CD8-positive, alpha-beta memory T cell (primary cell): ENCODE results near the gene TMEM107. TPM values are rescaled to one million over a fixed set of nuclear protein-coding genes. Genes with fewer than 3 reads are reported as not detected.

ENCODE experiments used
- CTCF ChIA-PET: fragments of 350-600 bp; sonication (Branson Sonifier 250); formaldehyde crosslinking; loops from one replicate; lab custom pipeline; 2021; ENCODE audit warnings: antibody characterized with exemption; lab: Charles Lee
- POLR2A ChIA-PET: fragments of 350-600 bp; sonication (Branson Sonifier 250); formaldehyde crosslinking; loops from one replicate; lab custom pipeline; 2021; ENCODE audit warnings: antibody characterized with exemption; lab: Charles Lee
- DNase-seq, 5 donors: peaks; one replicate each; pipeline versions ENCODE4 v3.0.0 to v3.0.0-alpha.2; 2020 to 2022; ENCODE audit warnings: mixed read lengths in 1 of 5
- H3K27ac ChIP-seq: one replicate; pipeline ENCODE4 v1.7.0; 2013; ENCODE audit warnings: low read depth, mild to moderate bottlenecking, low read length, moderate library complexity
- H3K27me3 ChIP-seq: 2 replicates; pipeline ENCODE4 v1.7.0; 2013; ENCODE audit warnings: low read length, mild to moderate bottlenecking; ENCODE audit not compliant: insufficient read depth, poor library complexity, severe bottlenecking
- H3K36me3 ChIP-seq: 2 replicates; pipeline ENCODE4 v1.7.0; 2013; ENCODE audit warnings: mild to moderate bottlenecking, low read length, moderate library complexity; ENCODE audit not compliant: insufficient read depth
- H3K4me1 ChIP-seq: 2 replicates; pipeline ENCODE4 v1.7.0; 2013; ENCODE audit warnings: mild to moderate bottlenecking, low read length, moderate library complexity; ENCODE audit not compliant: insufficient read depth
- H3K4me3 ChIP-seq: 2 replicates; pipeline ENCODE4 v1.7.0; 2013; ENCODE audit warnings: mild to moderate bottlenecking, low read length
- H3K9me3 ChIP-seq: 2 replicates; pipeline ENCODE4 v1.7.0; 2013; ENCODE audit warnings: mild to moderate bottlenecking, low read length
- H3K27ac Mint-ChIP-seq, 8 donors: one replicate each; pipeline ENCODE4 v1.8.0; 2020 to 2021; ENCODE audit warnings: mixed read lengths in 8 of 8, mild to moderate bottlenecking in 6 of 8, inconsistent platforms in 3 of 8, moderate library complexity in 3 of 8
- H3K27me3 Mint-ChIP-seq, 2 donors: one replicate each; pipeline ENCODE4 v1.8.0; 2020 to 2021; ENCODE audit warnings: mixed read lengths in 2 of 2, mild to moderate bottlenecking in 1 of 2, moderate library complexity in 1 of 2
- H3K36me3 Mint-ChIP-seq, 3 donors: one replicate each; pipeline ENCODE4 v1.8.0; 2020 to 2021; ENCODE audit warnings: mixed read lengths in 3 of 3, inconsistent platforms in 1 of 3, mild to moderate bottlenecking in 1 of 3
- H3K4me1 Mint-ChIP-seq, 3 donors: one replicate each; pipeline ENCODE4 v1.8.0; 2020 to 2021; ENCODE audit warnings: mixed read lengths in 3 of 3, inconsistent platforms in 1 of 3, mild to moderate bottlenecking in 1 of 3
- H3K4me3 Mint-ChIP-seq, 7 donors: one replicate each; pipeline ENCODE4 v1.8.0; 2020 to 2021; ENCODE audit warnings: mixed read lengths in 7 of 7, mild to moderate bottlenecking in 6 of 7, moderate library complexity in 4 of 7, inconsistent platforms in 2 of 7
- H3K9me3 Mint-ChIP-seq, 5 donors: one replicate each; pipeline ENCODE4 v1.8.0; 2020 to 2022; ENCODE audit warnings: mixed read lengths in 5 of 5, mild to moderate bottlenecking in 3 of 5, moderate library complexity in 2 of 5, inconsistent platforms in 1 of 5
- polyA plus RNA-seq: library from polyadenylated mRNA; unstranded; fragments of 300-500 nt; fragmentation: Illumina TruSeq; gene quantifications from one replicate; pipeline ENCODE4 v1.2.3, GENCODE V29; 2021
- total RNA-seq, 2 experiments: library from RNA; stranded (reverse); gene quantifications; one replicate each; pipeline ENCODE4 v1.2.3, GENCODE V29; 2021

TMEM107 gene
- total and polyA plus RNA-seq, 3 experiments from 2014 or later: 21.3 to 50.7 (median 22.4) TPM

GRCh38 chr17:8151641-8152111, 24.5 kb downstream of the TMEM107 start:
- peak overlapping the region in 2 of 8 donors; percentile 91 to 99 for H3K27ac Mint-ChIP-seq
- peak in 2 of 5 donors; percentile 66 to 69 for DNase-seq
- ChIA-PET POLR2A (interaction anchor here (0.9 to 2.5 kb wide), 11 partner anchors 9 to 97 kb away, joined by 3 to 10 read pairs (median 5); partner anchors contain the start of gene CTC1), CTCF (interaction anchor here (1.0 to 11.7 kb wide), 6 partner anchors 14 to 78 kb away, joined by 3 to 108 read pairs (median 5); partner anchors contain the start of gene ALOXE3)
- H3K4me1 ChIP-seq: peaks cover 55% of the 10 kb centered on the region
- peaks cover 0 to 20% of the 10 kb centered on the region in 2 donors for H3K27me3 Mint-ChIP-seq
- peaks cover 40% of the 10 kb centered on the region for H3K36me3 ChIP-seq
- peaks cover 6 to 68% (median 14%) of the 10 kb centered on the region in 3 donors for H3K36me3 Mint-ChIP-seq
- no peaks in the 10 kb centered on the region for H3K27me3 ChIP-seq
- H3K4me3 Mint-ChIP-seq: peak overlapping the region in 3 of 7 donors; percentile 93 to 98 (median 97)
- peak overlapping the region; percentile 60 for H3K4me3 ChIP-seq
- no peaks in the 10 kb centered on the region for H3K9me3 ChIP-seq
- peaks cover 19 to 68% (median 33%) of the 10 kb centered on the region in 3 donors for H3K4me1 Mint-ChIP-seq
- H3K27ac ChIP-seq: peak overlapping the region; percentile 100
- peaks cover 0 to 4% (median 0%) of the 10 kb centered on the region in 5 donors for H3K9me3 Mint-ChIP-seq

- Mint-ChIP-seq H3K4me1 (peaks cover 19 to 68% (median 33%) of the 10 kb centered on the region in 3 donors), H3K9me3 (peaks cover 0 to 4% (median 0%) of the 10 kb centered on the region in 5 donors), H3K4me3 (peak overlapping the region in 4 of 7 donors; percentile 57 to 98 (median 95)), H3K27me3 (peaks cover 0 to 20% of the 10 kb centered on the region in 2 donors), H3K27ac (peak overlapping the region in 3 of 8 donors; percentile 87 to 99 (median 91)), H3K36me3 (peaks cover 6 to 73% (median 17%) of the 10 kb centered on the region in 3 donors)
- H3K9me3 ChIP-seq: no peaks in the 10 kb centered on the region
- peaks cover 55% of the 10 kb centered on the region for H3K4me1 ChIP-seq
- H3K27ac ChIP-seq: peak overlapping the region; percentile 100
- ChIA-PET POLR2A (interaction anchor here (0.9 to 2.5 kb wide), 12 partner anchors 10 to 97 kb away, joined by 3 to 16 read pairs (median 6); partner anchors contain the start of gene CTC1), CTCF (interaction anchor here (0.6 to 11.7 kb wide), 6 partner anchors 10 to 70 kb away, joined by 3 to 108 read pairs (median 5); partner anchors contain the start of gene ALOXE3)
- DNase-seq: peak; percentile 87 to 97 (median 95)
- H3K27me3 ChIP-seq: no peaks in the 10 kb centered on the region
- peak overlapping the region; percentile 60 for H3K4me3 ChIP-seq
- peaks cover 45% of the 10 kb centered on the region for H3K36me3 ChIP-seq
Measured at GRCh38 chr17:8151120-8151640, 25.0 kb downstream of the TMEM107 start.

- peak in 2 of 5 donors; percentile 4 to 49 for DNase-seq
- ChIA-PET POLR2A (interaction anchor here (0.6 to 2.5 kb wide), 10 partner anchors 10 to 98 kb away, joined by 3 to 16 read pairs (median 7); partner anchors contain the start of gene CTC1), CTCF (interaction anchor here (0.6 to 11.7 kb wide), 5 partner anchors 11 to 40 kb away, joined by 3 to 108 read pairs (median 6); partner anchors contain the start of gene ALOXE3)
- Mint-ChIP-seq H3K9me3 (peaks cover 0 to 4% (median 0%) of the 10 kb centered on the region in 5 donors), H3K4me1 (peaks cover 19 to 67% (median 33%) of the 10 kb centered on the region in 3 donors), H3K27me3 (peaks cover 0 to 20% of the 10 kb centered on the region in 2 donors), H3K4me3 (peak overlapping the region in 5 of 7 donors; percentile 19 to 98 (median 93)), H3K36me3 (peaks cover 6 to 79% (median 17%) of the 10 kb centered on the region in 3 donors), H3K27ac (peak overlapping the region in 3 of 8 donors; percentile 71 to 98 (median 87))
- Histone ChIP-seq H3K9me3 (no peaks in the 10 kb centered on the region), H3K27me3 (no peaks in the 10 kb centered on the region), H3K4me3 (peak overlapping the region; percentile 13), H3K27ac (peak overlapping the region; percentile 100), H3K36me3 (peaks cover 52% of the 10 kb centered on the region), H3K4me1 (peaks cover 49% of the 10 kb centered on the region)
Measured at GRCh38 chr17:8150194-8151119, 25.7 kb downstream of the TMEM107 start.

GRCh38 chr17:8149419-8150193, 26.6 kb downstream of the TMEM107 start:
- H3K4me3 Mint-ChIP-seq: peak overlapping the region in 4 of 7 donors; percentile 5 to 69 (median 22)

GRCh38 chr17:8148560-8148959, 27.6 kb downstream of the TMEM107 start:
- no peak overlapping the region for H3K4me3 ChIP-seq
- Mint-ChIP-seq H3K36me3 (peaks cover 3 to 90% (median 19%) of the 10 kb centered on the region in 3 donors), H3K27ac (peak overlapping the region in 2 of 8 donors; percentile 54 to 77), H3K27me3 (peaks cover 0 to 20% of the 10 kb centered on the region in 2 donors), H3K4me3 (peak overlapping the region in 1 of 7 donors; percentile 48), H3K9me3 (peaks cover 0 to 4% (median 0%) of the 10 kb centered on the region in 5 donors), H3K4me1 (peaks cover 19 to 48% (median 32%) of the 10 kb centered on the region in 3 donors)
- DNase-seq: no peak
- H3K4me1 ChIP-seq: peaks cover 30% of the 10 kb centered on the region
- H3K36me3 ChIP-seq: peaks cover 61% of the 10 kb centered on the region
- CTCF ChIA-PET: interaction anchor here (0.9 to 11.7 kb wide), 3 partner anchors 8 to 29 kb away, joined by 5 to 108 read pairs (median 12); no protein-coding TSS in a partner anchor
- H3K27me3 ChIP-seq: no peaks in the 10 kb centered on the region
- no peaks in the 10 kb centered on the region for H3K9me3 ChIP-seq
- H3K27ac ChIP-seq: no peak overlapping the region
- POLR2A ChIA-PET: no interaction called here

More at GRCh38 chr17:8149419-8150193, 26.6 kb downstream of the TMEM107 start:
- no peaks in the 10 kb centered on the region for H3K27me3 ChIP-seq
- peaks cover 53% of the 10 kb centered on the region for H3K36me3 ChIP-seq
- peaks cover 0 to 4% (median 0%) of the 10 kb centered on the region in 5 donors for H3K9me3 Mint-ChIP-seq
- DNase-seq: peak in 1 of 5 donors; percentile 10
- peaks cover 6 to 85% (median 17%) of the 10 kb centered on the region in 3 donors for H3K36me3 Mint-ChIP-seq
- H3K4me1 ChIP-seq: peaks cover 41% of the 10 kb centered on the region
- H3K9me3 ChIP-seq: no peaks in the 10 kb centered on the region
- peaks cover 19 to 58% (median 33%) of the 10 kb centered on the region in 3 donors for H3K4me1 Mint-ChIP-seq
- peak overlapping the region in 5 of 8 donors; percentile 50 to 99 (median 85) for H3K27ac Mint-ChIP-seq
- H3K4me3 ChIP-seq: no peak overlapping the region
- peak overlapping the region; percentile 100 for H3K27ac ChIP-seq
- CTCF ChIA-PET: interaction anchor here (2.0 to 11.7 kb wide), 3 partner anchors 12 to 39 kb away, joined by 6 to 108 read pairs (median 23); partner anchors contain the start of gene ALOXE3
- peaks cover 0 to 22% of the 10 kb centered on the region in 2 donors for H3K27me3 Mint-ChIP-seq
- POLR2A ChIA-PET: interaction anchor here (0.6 to 2.5 kb wide), 3 partner anchors 10 to 14 kb away, joined by 3 to 16 read pairs (median 7); no protein-coding TSS in a partner anchor

GRCh38 chr17:8147805-8148404, 28.3 kb downstream of the TMEM107 start:
- no peaks in the 10 kb centered on the region for H3K9me3 ChIP-seq
- Mint-ChIP-seq H3K9me3 (peaks cover 0 to 4% (median 0%) of the 10 kb centered on the region in 5 donors), H3K4me3 (peak overlapping the region in 2 of 7 donors; percentile 28 to 32), H3K27me3 (peaks cover 0 to 18% of the 10 kb centered on the region in 2 donors), H3K36me3 (peaks cover 3 to 90% (median 20%) of the 10 kb centered on the region in 3 donors), H3K4me1 (peaks cover 19 to 41% (median 25%) of the 10 kb centered on the region in 3 donors), H3K27ac (peak overlapping the region in 4 of 8 donors; percentile 3 to 85 (median 66))
- no peak overlapping the region for H3K27ac ChIP-seq
- H3K4me3 ChIP-seq: no peak overlapping the region
- ChIA-PET POLR2A (interaction anchor here (0.6 to 1.7 kb wide), 2 partner anchors 9 to 26 kb away, joined by 4 to 7 read pairs; no protein-coding TSS in a partner anchor), CTCF (interaction anchor here (0.9 to 11.7 kb wide), 3 partner anchors 9 to 28 kb away, joined by 5 to 108 read pairs (median 12); no protein-coding TSS in a partner anchor)
- peak in 1 of 5 donors; percentile 12 for DNase-seq
- peaks cover 61% of the 10 kb centered on the region for H3K36me3 ChIP-seq
- peaks cover 24% of the 10 kb centered on the region for H3K4me1 ChIP-seq
- H3K27me3 ChIP-seq: no peaks in the 10 kb centered on the region
